ENCODE measurements around the gene CSTF1.

CSTF1 gene

GRCh38 chr20:56368351-56369134, 23.9 kb upstream of the CSTF1 start:
- TF ChIP-seq ISL1 (CRISPR knock-in tag; IDR thresholded peaks at IDR 0.05) = no peak
- TF ChIP-seq ZFP3 (CRISPR knock-in tag; IDR thresholded peaks at IDR 0.05) = no peak
- TF ChIP-seq BACH2 (CRISPR knock-in tag; IDR thresholded peaks at IDR 0.05; ENCODE audit: borderline replicate concordance) = no peak
- no peak for TF ChIP-seq SNAI2 (CRISPR knock-in tag; IDR thresholded peaks at IDR 0.05)
- TF ChIP-seq GLIS3 (CRISPR knock-in tag; IDR thresholded peaks at IDR 0.05) = no peak
- TF ChIP-seq PPARA (CRISPR knock-in tag; IDR thresholded peaks at IDR 0.05; ENCODE audit: borderline replicate concordance) = no peak
- TF ChIP-seq OSR1 (CRISPR knock-in tag; IDR thresholded peaks at IDR 0.05) = no peak
- no peak for TF ChIP-seq TCF4 (CRISPR knock-in tag; IDR thresholded peaks at IDR 0.05; ENCODE audit: borderline replicate concordance)
- no peak for TF ChIP-seq ZC3H10 (CRISPR knock-in tag; IDR thresholded peaks at IDR 0.05)
- TF ChIP-seq ESRRG (CRISPR knock-in tag; IDR thresholded peaks at IDR 0.05) = no peak
- no peak for TF ChIP-seq TSHZ2 (CRISPR knock-in tag; IDR thresholded peaks at IDR 0.05)
- no peak for TF ChIP-seq ZNF565 (CRISPR knock-in tag; conservative IDR thresholded peaks at IDR 0.05; ENCODE audit: low read depth)
- TF ChIP-seq PATZ1 (CRISPR knock-in tag; IDR thresholded peaks at IDR 0.05; ENCODE audit: borderline replicate concordance) = no peak
- no peak for TF ChIP-seq ZFP30 (CRISPR knock-in tag; IDR thresholded peaks at IDR 0.05)
- TF ChIP-seq ZNF8 (CRISPR knock-in tag; IDR thresholded peaks at IDR 0.05) = no peak
- TF ChIP-seq ARNTL (CRISPR knock-in tag; IDR thresholded peaks at IDR 0.05; ENCODE audit: borderline replicate concordance, low read depth) = no peak
- no peak for TF ChIP-seq CSRNP3 (CRISPR knock-in tag; IDR thresholded peaks at IDR 0.05)
- no peak for TF ChIP-seq RARB (CRISPR knock-in tag; IDR thresholded peaks at IDR 0.05)
- no peak for TF ChIP-seq POU6F1 (CRISPR knock-in tag; IDR thresholded peaks at IDR 0.05; ENCODE audit: borderline replicate concordance, low read depth)
- ATAC-seq = no peak

- no peak for ATAC-seq
- TF ChIP-seq ZFP3 (CRISPR knock-in tag; IDR thresholded peaks at IDR 0.05) (no peak), OSR1 (CRISPR knock-in tag; IDR thresholded peaks at IDR 0.05) (no peak), GLIS3 (CRISPR knock-in tag; IDR thresholded peaks at IDR 0.05) (no peak), ZC3H10 (CRISPR knock-in tag; IDR thresholded peaks at IDR 0.05) (no peak), ZNF565 (CRISPR knock-in tag; conservative IDR thresholded peaks at IDR 0.05; ENCODE audit: low read depth) (no peak), TSHZ2 (CRISPR knock-in tag; IDR thresholded peaks at IDR 0.05) (no peak), CSRNP3 (CRISPR knock-in tag; IDR thresholded peaks at IDR 0.05) (no peak), CREB5 (CRISPR knock-in tag; IDR thresholded peaks at IDR 0.05; ENCODE audit: low read depth) (no peak), POU6F1 (CRISPR knock-in tag; IDR thresholded peaks at IDR 0.05; ENCODE audit: borderline replicate concordance, low read depth) (no peak), RARB (CRISPR knock-in tag; IDR thresholded peaks at IDR 0.05) (no peak), PATZ1 (CRISPR knock-in tag; IDR thresholded peaks at IDR 0.05; ENCODE audit: borderline replicate concordance) (no peak)
Observed at GRCh38 chr20:56369179-56369578, 23.3 kb upstream of the CSTF1 start.
